GF-D8 (cell line): ENCODE results near the gene ROR2.
"Not testable (repeated sequence)": the region's sequence is repeated elsewhere in the genome, so short reads cannot be mapped to it uniquely, and the experiment has no call there.

ENCODE experiments used
- DNase-seq: peaks from one replicate; lab custom pipeline; 2025; lab: John Stamatoyannopoulos, UW

The ROR2 gene

GRCh38 chr9:91678807-91679580, 271.0 kb downstream of the ROR2 start:
- DNase-seq: no peak

DNA sequence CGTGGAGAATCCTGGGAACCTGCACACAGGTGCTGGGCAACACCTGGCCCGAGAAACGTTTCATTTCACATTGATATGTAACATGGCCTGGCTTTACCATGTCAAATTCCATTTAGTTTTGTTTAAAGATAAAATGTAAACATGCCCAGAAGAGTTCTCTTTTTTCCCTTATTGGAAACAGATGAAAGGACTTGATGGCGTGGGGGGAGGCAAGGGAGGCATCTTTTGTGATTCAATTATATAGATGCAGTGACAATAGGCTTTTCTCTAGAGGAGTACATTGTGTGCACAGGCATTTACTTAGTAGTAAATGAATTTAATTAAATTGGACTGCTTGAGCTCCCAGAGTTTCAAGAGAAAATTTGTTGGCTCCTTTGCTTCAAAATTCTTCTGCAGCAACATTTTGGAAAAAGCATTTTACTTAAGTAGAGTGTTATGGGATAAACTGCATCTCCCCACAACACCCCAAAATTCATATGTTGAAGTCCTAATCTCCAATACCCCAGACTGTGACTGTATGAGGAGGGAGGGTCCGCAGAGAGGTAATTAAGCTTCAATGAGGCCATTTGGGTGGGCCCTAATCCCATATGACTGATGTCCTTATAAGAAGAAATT, 272.1 kb downstream of the ROR2 start:
- DNase-seq: no peak

- no peak for DNase-seq
These were observed 272.7 kb downstream of the ROR2 start for GRCh38 chr9:91677331-91677730.

DNA sequence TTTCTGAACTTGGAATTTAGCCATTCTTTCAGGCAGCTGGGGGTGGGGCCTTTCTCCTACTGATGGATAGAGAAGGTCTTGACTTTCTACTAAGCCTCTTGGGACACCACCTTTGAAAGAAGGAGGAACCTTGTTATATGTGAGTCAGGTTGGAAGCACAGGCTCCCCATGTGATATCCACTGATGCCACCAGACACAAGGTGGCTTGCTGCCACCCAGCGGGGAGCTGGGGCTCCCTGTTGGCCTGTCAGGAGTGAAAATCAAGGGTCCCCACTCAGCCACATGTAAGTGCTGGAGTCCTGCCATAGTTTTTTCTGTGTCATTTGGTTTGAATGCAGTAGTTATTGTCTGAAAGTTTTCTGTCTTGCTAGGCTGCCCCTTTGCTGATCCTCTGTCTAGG, 274.0 kb downstream of the ROR2 start:
- DNase-seq: no peak

GRCh38 chr9:91664663-91665062, 285.4 kb downstream of the ROR2 start:
- DNase-seq: no peak

DNA sequence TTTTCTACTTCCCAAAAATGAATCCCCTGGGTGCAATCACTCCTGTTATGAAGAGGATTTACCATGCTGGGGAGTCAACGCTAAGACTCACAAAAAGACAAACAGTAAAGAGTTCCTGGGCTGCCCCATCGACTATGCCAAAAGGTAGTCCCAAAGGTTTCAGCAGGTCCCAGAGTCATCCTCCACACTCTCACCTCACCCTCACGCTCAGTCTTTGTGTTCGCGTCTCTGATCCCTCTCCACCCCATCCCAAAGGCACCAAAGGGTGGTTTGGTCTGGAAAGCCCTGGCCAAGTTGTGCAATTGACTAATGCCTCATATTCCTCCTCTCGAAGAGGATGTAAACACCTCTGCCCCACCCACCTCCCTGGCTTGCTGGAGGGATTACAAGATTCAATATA, 286.2 kb downstream of the ROR2 start:
- no peak for DNase-seq

DNA sequence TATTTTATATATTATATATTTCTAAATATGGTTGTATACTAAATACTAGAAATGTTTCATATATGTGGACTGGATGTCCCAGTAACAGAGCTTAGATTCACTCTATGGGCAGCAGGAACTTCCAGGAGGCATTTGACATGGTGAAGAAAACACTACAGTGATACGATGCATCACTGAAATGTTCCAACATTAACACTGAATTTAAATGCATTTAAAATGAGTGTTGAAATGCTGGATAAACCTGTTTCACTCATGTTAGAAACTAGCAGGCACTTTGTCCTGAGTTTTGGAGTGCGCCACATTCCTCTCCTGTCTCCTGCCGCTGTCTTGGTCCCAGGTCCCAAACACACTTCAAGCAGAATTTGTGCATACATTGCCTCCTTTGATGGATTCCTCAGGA, 288.6 kb downstream of the ROR2 start:
- DNase-seq: no peak

- no peak for DNase-seq
These were observed 289.5 kb downstream of the ROR2 start for GRCh38 chr9:91660521-91660920.

DNA sequence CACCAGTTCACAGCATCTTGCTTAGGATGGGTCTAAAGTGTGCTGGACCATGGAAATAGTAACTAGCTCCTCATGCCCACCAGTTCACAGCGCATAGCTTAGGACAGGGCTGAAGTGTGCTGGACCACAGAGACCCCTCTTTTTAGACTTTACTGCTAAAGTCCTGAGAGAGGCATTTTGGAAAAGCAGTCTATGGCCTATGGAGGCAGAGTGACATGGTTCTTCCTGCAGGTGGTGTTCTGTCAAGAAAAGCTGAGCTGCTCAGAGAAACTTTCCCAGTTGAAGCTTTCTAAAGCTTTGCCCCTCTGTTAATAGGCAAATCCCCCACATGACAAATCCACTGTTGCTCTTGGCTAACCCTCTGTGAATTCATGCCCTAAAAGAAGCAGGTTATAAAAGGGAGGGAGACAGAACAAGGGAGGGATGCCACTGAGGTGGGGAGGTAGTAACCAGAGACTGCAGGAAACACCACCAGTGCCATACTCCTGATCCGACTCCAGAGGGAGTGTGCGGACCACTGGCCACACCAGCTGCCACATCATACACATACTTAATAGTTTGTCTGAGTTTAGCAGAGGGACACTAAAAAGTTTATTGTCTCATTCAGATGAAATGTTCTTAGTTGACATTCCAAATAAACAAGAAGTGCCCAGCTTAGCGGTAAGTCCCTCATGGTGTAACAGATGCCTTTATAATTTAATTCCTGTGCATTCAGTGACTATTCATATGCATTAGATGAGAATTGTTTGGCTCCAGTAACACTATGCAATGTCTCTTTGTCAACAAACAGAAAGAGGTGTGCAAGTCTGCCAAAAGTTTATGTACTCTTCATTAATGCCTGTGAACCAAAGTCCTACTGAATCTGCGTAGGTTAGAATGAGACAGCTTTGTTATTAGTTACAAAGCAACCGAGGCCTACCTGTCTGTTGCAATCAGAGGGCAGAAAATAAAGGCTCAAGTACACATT, 290.2 kb downstream of the ROR2 start:
- DNase-seq: no peak

GRCh38 chr9:91658513-91659105, 291.4 kb downstream of the ROR2 start:
- no peak for DNase-seq

DNA sequence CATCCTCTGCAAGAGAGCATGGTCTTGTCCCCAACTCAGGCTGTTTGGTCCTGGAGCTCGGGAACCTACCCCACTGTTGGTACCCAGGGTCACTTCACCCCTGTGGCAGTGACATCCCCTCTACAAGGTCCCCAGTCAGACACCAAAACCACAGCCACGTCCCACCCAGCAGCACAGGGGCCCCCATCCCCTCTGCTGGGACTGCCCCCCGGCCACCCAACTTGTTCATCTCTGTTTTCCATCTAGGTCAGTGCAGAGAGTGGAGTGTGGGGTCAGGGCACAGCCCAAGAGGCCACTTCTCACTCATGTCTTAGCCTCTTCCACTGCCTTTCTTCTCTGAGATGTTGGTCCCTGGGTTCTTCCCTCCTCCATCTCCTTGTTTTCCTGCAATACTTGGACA, 292.5 kb downstream of the ROR2 start:
- DNase-seq: no peak

DNA sequence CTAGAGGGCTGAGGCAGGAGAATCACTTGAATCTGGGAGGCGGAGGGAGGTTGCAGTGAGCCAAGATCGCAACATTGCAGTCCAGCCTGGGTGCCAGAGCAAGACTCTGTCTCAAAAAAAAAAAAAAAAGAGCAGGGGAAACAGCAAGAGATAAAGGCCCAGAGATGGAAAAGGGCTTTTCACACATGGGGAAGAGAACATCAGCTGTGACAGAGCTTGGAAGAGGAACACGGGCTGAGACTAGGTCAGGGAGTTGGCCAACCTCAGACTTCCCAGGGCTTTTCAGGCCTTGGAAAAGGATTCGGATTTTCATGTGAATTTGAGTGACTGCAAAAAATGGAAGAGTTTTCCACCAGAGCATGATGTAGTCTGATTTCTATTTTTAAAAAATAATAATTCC, 294.4 kb downstream of the ROR2 start:
- no peak for DNase-seq

DNA sequence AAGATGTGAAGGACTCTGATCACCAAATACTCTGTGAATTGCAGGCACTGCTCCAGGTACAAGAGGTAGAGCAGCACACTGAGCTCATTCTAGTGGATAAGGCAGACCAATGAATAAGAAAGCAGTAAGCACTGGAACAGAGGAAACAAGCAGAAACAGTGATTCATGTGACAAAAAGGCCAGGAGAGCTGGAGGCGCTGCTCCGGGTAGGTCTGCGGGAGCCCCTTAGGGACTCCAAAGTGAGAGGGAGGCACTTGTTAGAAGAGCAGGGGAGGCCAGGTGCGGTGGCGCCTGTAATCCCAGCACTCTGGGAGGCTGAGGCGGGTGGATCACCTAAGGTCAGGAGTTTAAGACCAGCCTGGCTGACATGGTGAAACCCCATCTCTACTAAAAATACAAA, 294.8 kb downstream of the ROR2 start:
- no peak for DNase-seq

- no peak for DNase-seq
These were observed 295.5 kb downstream of the ROR2 start for GRCh38 chr9:91654527-91654926.

DNA sequence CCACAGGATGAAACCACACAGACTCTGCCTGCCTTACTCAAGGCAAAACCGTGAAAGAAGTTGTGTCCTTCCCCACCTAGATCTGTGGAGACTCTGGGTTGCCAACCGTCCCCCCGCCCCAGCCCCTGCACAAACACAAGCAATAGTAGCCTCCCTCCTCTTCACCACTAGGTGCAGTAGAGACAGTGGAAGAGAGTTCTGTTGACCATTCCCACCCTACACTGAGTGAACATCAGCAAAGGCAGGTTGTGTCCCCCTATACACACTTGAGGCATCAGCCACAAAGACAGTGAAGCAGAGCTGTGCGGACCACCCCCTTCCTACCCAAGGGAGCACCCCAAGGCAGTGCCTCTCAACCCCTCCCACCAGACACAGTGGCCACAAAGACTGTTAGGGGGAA, 302.7 kb downstream of the ROR2 start:
- no peak for DNase-seq

DNA sequence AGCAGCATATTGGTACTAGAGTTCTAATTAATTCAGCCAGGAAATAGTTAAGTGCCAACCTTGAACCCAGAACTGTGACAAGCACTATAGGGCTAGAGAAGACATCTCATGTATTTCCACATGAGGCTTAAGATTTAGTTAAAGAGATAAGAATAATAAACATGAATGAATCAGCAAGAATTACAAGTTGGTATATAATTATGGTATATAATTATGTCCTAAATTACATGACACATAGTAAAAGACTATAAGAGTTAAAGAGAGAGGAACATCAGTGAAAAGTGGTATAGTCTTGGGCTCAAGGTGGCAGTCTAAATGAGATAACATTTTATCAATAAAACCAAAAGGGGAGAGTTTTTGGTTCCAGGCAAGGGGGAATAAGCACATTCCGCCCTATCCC, 303.3 kb downstream of the ROR2 start:
- DNase-seq: no peak

- DNase-seq: no peak
These were observed 305.6 kb downstream of the ROR2 start for GRCh38 chr9:91644433-91644832.

- no peak for DNase-seq
These were observed 306.4 kb downstream of the ROR2 start for GRCh38 chr9:91643481-91644077.

- DNase-seq: no peak
These were observed 307.3 kb downstream of the ROR2 start for GRCh38 chr9:91642771-91643170.

DNA sequence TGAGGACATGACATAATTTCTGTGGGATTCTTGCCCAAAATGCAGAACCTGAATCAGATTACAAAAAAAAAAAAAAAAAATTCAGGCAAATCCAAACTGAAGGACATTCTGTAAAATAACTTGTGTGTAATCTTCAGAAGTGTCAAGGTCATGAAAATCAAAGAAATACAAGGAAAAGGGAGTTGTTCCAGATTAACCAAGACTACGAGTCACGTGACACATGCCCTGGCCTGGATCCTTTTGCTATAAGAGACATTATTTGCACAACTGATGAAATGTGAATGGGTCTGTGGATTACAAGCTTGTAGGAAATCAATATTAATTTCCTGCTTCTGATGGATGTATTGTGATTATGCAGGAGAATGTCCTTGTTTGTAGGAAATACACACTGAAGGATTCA, 309.6 kb downstream of the ROR2 start:
- DNase-seq: no peak

DNA sequence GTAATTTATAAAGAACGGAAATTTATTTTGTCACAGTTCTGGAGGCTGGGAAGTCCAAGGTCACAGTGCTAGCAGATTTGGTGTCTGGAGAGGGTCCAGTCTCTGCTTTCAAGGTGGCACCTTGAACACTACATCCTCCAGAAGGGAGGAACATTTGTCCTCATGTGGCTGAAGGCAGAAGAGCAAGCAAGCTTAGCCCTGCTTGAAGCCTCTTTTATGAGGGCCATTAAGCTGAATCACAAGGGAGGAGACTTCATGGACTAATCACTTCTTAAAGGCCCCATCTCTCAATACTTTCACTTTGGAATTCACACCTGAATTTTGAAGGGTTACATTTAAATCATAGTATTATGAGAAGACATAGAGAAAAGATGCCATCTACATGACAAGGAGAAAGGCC, 311.0 kb downstream of the ROR2 start:
- no peak for DNase-seq

GRCh38 chr9:91634832-91635231, 315.2 kb downstream of the ROR2 start:
- DNase-seq: not testable (repeated sequence)
